Measurements from ENCODE around the gene ZFP91.

ZFP91 gene

GRCh38 chr11:58636587-58636986 is 57.7 kb downstream of the ZFP91 start:
- TF ChIP-seq CTCF (IDR thresholded peaks at IDR 0.05; ENCODE audit: borderline replicate concordance, control extremely low read depth, extremely low read depth, insufficient read depth, missing control alignments) = no peak
- no peak for DNase-seq (ENCODE audit: low spot score)
- in situ Hi-C loops (cut with MboI; ENCODE audit: low sequenced_read_pairs, unreplicated experiment) = no loop called here

GRCh38 chr11:58637371-58637770 is 58.5 kb downstream of the ZFP91 start:
- TF ChIP-seq CTCF (IDR thresholded peaks at IDR 0.05; ENCODE audit: borderline replicate concordance, control extremely low read depth, extremely low read depth, insufficient read depth, missing control alignments) = no peak
- no peak for DNase-seq (ENCODE audit: low spot score)
- in situ Hi-C loops (cut with MboI; ENCODE audit: low sequenced_read_pairs, unreplicated experiment) = no loop called here

GRCh38 chr11:58639103-58639502 is 60.2 kb downstream of the ZFP91 start:
- DNase-seq (ENCODE audit: low spot score) = no peak
- TF ChIP-seq CTCF (IDR thresholded peaks at IDR 0.05; ENCODE audit: borderline replicate concordance, control extremely low read depth, extremely low read depth, insufficient read depth, missing control alignments) = no peak
- in situ Hi-C loops (cut with MboI; ENCODE audit: low sequenced_read_pairs, unreplicated experiment) = no loop called here

- DNase-seq (ENCODE audit: low spot score) = no peak
- no peak for TF ChIP-seq CTCF (IDR thresholded peaks at IDR 0.05; ENCODE audit: borderline replicate concordance, control extremely low read depth, extremely low read depth, insufficient read depth, missing control alignments)
- in situ Hi-C loops (cut with MboI; ENCODE audit: low sequenced_read_pairs, unreplicated experiment) = no loop called here
Observed at GRCh38 chr11:58639669-58640068, 60.8 kb downstream of the ZFP91 start.

- in situ Hi-C loops (cut with MboI; ENCODE audit: low sequenced_read_pairs, unreplicated experiment) = no loop called here
- no peak for DNase-seq (ENCODE audit: low spot score)
- no peak for TF ChIP-seq CTCF (IDR thresholded peaks at IDR 0.05; ENCODE audit: borderline replicate concordance, control extremely low read depth, extremely low read depth, insufficient read depth, missing control alignments)
Observed at GRCh38 chr11:58640386-58641023, 61.6 kb downstream of the ZFP91 start.

GRCh38 chr11:58641341-58641740 is 62.5 kb downstream of the ZFP91 start:
- in situ Hi-C loops (cut with MboI; ENCODE audit: low sequenced_read_pairs, unreplicated experiment) = no loop called here
- TF ChIP-seq CTCF (IDR thresholded peaks at IDR 0.05; ENCODE audit: borderline replicate concordance, control extremely low read depth, extremely low read depth, insufficient read depth, missing control alignments) = no peak
- no peak for DNase-seq (ENCODE audit: low spot score)

All from GM13976 (cell line).